GM12892 (cell line): ENCODE results near the gene BAIAP2.

Experiments
- POLR2A ChIP-seq: IDR thresholded peaks from 2 replicates; pipeline ENCODE4 v1.6.1; 2011; ENCODE audit warnings: low read depth, low read length, control low read depth
- POLR2AphosphoS5 ChIP-seq: IDR thresholded peaks from 2 replicates; pipeline ENCODE4 v1.6.1; 2011; ENCODE audit warnings: low read depth, low read length, control low read depth
- TAF1 ChIP-seq: IDR thresholded peaks from 2 replicates; pipeline ENCODE4 v1.6.1; 2011; ENCODE audit warnings: low read depth, mild to moderate bottlenecking, control low read depth, low read length, borderline replicate concordance

DNA sequence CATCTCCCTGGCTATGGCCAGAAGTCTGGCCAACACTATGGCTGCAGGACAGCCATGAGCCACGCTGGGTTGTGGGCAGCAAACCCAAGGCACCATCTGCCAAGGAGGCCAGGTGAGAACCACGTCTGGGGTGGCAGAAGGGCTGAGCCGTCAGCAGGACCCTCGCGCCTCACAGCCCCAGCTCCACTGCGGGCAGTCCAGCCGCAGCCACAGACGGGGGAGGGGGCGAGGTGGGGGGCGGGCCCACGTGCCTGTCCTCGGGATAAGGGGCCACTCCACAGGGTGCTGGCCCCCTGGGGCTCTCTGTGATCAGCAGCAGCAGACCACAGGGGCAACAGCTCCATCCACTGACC lies 6.5 kb upstream of the BAIAP2 start:
- TF ChIP-seq POLR2A (no peak), TAF1 (no peak), POLR2AphosphoS5 (no peak)
